Adipose tissue (tissue), 3 donors: Measurements from ENCODE around the gene PTPN6. TPM values are rescaled to one million over a fixed set of nuclear protein-coding genes. Genes with fewer than 3 reads are reported as not detected.
A peak's percentile ranks its signal among the peaks of the same experiment; 100 is the strongest.

Source experiments
- H3K27ac ChIP-seq: one replicate; pipeline ENCODE4 v1.5.1; 2013; ENCODE audit warnings: low read depth, low read length
- WGBS, 3 donors: extraction: QIAGEN DNeasy Blood & Tissue Kit; methylation state at CpG; one replicate each; pipeline ENCODE4 v1.1.7; 2013; 5-methylcytosine and 5-hydroxymethylcytosine counted together
- polyA plus RNA-seq, 3 donors: library from polyadenylated mRNA; stranded (reverse); fragments of 200-250 nt; gene quantifications; one replicate each; pipeline ENCODE4 v1.2.3, GENCODE V29; 2013
- donor health status: healthy with polysubstance abuse.
- donor health status: Bipolar disorder and iron deficiency.
- donor health status: healthy.

PTPN6 gene
- polyA plus RNA-seq, 3 donors, result 18.8 to 44.0 (median 24.2) TPM

DNA sequence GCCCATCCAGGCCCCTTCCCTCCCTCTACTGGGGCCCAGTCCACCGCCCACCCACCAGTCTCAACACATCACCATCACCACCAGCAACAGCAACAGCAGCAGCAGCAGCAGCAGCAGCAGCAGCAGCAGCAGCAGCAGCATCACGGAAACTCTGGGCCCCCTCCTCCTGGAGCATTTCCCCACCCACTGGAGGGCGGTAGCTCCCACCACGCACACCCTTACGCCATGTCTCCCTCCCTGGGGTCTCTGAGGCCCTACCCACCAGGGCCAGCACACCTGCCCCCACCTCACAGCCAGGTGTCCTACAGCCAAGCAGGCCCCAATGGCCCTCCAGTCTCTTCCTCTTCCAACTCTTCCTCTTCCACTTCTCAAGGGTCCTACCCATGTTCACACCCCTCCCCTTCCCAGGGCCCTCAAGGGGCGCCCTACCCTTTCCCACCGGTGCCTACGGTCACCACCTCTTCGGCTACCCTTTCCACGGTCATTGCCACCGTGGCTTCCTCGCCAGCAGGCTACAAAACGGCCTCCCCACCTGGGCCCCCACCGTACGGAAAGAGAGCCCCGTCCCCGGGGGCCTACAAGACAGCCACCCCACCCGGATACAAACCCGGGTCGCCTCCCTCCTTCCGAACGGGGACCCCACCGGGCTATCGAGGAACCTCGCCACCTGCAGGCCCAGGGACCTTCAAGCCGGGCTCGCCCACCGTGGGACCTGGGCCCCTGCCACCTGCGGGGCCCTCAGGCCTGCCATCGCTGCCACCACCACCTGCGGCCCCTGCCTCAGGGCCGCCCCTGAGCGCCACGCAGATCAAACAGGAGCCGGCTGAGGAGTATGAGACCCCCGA is 14.3 kb upstream of the PTPN6 start:
- H3K27ac ChIP-seq, result peak overlapping the region; percentile 21
- 20 to 30% (median 29%) methylated on average over 33 to 36 of the region's 36 CpGs for WGBS, 3 donors

DNA sequence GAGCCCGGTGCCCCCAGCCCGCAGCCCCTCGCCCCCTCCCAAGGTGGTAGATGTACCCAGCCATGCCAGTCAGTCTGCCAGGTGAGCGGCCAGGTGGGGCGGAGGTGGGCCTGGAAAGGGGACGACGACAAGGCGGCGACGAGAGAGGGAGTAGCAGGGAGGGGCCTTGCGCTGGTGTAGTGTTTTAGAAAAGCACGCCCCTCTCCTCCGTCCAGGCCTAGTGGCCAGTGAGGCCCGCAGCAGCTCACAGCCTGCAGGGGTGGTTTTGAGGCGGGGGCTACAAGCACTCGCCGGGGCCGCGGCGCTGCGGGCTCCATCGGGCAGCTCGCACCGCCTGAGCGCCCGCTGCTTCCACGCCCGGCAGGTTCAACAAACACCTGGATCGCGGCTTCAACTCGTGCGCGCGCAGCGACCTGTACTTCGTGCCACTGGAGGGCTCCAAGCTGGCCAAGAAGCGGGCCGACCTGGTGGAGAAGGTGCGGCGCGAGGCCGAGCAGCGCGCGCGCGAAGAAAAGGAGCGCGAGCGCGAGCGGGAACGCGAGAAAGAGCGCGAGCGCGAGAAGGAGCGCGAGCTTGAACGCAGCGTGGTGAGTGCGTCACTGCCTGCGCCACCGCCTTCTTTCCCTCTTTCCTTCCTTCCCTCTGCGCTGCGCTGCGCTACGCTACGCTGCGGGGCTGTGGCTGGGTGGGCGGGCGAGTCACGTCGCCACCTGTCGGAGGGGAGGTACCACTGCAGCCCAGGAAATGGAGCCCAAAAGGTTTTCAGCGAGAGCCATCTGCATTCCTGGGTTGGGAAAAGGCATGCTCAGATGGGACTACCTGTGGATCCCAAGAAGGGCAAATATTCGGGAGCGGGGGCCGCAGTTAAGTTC is 13.4 kb upstream of the PTPN6 start:
- WGBS, 3 donors, result 1 to 3% (median 1%) methylated on average over 73 to 80 of the region's 80 CpGs

DNA sequence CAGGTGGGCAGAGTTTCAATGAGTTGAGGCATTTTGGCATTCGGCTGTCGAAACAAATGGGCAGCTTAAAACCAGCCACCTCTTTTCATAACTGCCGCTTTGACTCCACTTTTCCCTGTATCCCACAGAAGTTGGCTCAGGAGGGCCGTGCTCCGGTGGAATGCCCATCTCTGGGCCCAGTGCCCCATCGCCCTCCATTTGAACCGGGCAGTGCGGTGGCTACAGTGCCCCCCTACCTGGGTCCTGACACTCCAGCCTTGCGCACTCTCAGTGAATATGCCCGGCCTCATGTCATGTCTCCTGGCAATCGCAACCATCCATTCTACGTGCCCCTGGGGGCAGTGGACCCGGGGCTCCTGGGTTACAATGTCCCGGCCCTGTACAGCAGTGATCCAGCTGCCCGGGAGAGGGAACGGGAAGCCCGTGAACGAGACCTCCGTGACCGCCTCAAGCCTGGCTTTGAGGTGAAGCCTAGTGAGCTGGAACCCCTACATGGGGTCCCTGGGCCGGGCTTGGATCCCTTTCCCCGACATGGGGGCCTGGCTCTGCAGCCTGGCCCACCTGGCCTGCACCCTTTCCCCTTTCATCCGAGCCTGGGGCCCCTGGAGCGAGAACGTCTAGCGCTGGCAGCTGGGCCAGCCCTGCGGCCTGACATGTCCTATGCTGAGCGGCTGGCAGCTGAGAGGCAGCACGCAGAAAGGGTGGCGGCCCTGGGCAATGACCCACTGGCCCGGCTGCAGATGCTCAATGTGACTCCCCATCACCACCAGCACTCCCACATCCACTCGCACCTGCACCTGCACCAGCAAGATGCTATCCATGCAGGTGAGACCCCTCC is 12.6 kb upstream of the PTPN6 start:
- WGBS, 3 donors, result 77 to 81% (median 79%) methylated on average over 31 to 32 of the region's 32 CpGs
- H3K27ac ChIP-seq, result no peak overlapping the region

More for the DNA sequence above, 13.4 kb upstream of the PTPN6 start:
- peak overlapping the region; percentile 21 for H3K27ac ChIP-seq

DNA sequence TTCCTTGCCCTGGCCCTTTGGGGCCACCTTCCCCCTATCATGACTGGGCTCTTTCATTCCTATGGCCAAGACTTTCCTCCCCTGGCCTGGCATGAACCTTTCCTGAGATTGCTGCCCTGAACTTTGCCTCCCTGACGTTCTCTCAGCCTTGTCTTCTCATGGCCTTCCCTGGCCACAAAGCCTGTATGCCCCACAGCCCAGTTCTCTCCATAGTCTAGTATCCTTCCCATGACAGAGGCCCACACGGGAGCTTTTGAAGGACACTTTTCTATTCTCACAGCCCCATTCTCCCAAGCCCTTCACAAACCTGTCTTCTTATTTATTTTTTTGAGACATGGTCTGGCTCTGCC is 12.0 kb upstream of the PTPN6 start:
- no peak overlapping the region for H3K27ac ChIP-seq

DNA sequence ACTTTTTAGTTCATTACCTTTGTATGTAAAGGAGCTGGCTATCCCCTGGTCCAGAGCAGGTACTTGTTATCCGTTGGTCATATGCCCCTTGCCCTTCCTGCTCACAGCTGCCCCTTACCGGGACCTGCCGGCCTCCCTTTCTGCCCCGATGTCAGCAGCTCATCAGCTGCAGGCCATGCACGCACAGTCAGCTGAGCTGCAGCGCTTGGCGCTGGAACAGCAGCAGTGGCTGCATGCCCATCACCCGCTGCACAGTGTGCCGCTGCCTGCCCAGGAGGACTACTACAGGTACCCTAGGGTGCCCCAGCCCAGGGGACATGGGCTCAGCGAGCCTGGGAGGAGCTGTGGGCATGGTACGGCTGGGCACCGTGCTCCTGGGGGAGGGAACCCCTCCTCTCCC is 9.9 kb upstream of the PTPN6 start:
- H3K27ac ChIP-seq, result no peak overlapping the region
- 81 to 92% (median 82%) methylated on average over 12 of the region's 12 CpGs for WGBS, 3 donors

More for the DNA sequence above, 12.0 kb upstream of the PTPN6 start:
- 54 to 75% (median 64%) methylated on average over 2 of the region's 2 CpGs for WGBS, 3 donors

DNA sequence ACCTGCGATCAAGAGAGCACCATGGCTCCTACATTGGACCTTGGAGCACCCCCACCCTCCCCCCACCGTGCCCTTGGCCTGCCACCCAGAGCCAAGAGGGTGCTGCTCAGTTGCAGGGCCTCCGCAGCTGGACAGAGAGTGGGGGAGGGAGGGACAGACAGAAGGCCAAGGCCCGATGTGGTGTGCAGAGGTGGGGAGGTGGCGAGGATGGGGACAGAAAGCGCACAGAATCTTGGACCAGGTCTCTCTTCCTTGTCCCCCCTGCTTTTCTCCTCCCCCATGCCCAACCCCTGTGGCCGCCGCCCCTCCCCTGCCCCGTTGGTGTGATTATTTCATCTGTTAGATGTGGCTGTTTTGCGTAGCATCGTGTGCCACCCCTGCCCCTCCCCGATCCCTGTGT is 9.4 kb upstream of the PTPN6 start:
- H3K27ac ChIP-seq, result no peak overlapping the region
- 67 to 85% (median 84%) methylated on average over 12 of the region's 12 CpGs for WGBS, 3 donors

DNA sequence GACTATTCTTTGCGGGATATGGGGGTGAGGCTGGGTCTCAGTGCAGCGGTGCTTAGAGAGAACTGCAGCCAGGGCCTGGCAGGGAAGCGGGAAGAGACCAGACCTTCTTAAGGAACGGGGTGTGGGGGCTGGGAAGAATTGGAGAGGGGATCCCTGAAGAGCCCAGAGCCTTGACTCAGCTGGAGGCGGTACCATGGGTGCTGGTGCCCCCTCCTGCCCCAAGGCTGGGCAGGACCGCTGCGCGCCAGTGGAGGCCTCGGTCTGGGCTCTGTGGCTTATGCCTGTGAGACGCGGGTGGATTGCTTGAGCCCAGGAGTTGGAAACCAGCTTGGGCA is 8.9 kb upstream of the PTPN6 start:
- no peak overlapping the region for H3K27ac ChIP-seq
- 81 to 86% (median 83%) methylated on average over 9 to 11 of the region's 11 CpGs for WGBS, 3 donors

DNA sequence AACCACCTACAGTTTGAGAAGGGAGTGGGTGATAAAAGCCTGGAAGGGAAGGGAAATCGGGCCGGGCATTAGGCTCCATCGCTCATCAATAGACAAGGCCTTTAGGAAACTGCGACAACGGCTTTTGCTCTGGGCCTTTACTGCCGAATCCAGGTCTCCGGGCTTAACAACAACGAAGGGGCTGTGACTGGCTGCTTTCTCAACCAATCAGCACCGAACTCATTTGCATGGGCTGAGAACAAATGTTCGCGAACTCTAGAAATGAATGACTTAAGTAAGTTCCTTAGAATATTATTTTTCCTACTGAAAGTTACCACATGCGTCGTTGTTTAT is 7.8 kb upstream of the PTPN6 start:
- WGBS, 3 donors, result 1% methylated on average over 13 of the region's 13 CpGs

DNA sequence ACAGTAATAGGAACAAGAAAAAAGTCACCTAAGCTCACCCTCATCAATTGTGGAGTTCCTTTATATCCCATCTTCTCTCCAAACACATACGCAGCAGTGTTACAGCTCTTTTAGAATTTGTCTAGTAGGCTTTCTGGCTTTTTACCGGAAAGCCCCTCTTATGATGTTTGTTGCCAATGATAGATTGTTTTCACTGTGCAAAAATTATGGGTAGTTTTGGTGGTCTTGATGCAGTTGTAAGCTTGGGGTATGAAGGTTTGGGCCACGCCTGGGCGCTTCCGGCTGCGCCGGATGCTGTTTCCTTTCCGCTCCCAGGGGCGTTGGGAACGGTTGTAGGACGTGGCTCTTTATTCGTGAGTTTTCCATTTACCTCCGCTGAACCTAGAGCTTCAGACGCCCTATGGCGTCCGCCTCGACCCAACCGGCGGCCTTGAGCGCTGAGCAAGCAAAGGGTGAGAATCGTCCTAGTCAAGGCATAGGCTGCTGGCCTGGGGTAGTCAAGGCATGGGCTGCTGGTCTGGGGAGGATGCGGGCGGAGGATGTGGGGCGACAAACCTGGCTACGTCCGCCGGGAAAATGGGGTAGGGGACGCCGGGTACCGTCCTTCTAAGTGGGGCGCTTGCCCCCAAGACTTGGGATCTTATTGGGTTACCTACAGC is 7.3 kb upstream of the PTPN6 start, which contains the start of the genes C12orf57 and RNU7-1:
Gene C12orf57, plus strand, starts transcription at position 301 of the 659 bp plus-strand sequence. Its CDS starts 100 bp downstream, at position 401.
Gene RNU7-1, plus strand, starts transcription at position 95 of the 659 bp plus-strand sequence.
- H3K27ac ChIP-seq, result peak within 1 kb of the TSS; percentile 97
- 0% methylated on average over 31 of the region's 31 CpGs for WGBS, 3 donors

More for the DNA sequence above, 7.8 kb upstream of the PTPN6 start:
- H3K27ac ChIP-seq, result peak overlapping the region; percentile 63

DNA sequence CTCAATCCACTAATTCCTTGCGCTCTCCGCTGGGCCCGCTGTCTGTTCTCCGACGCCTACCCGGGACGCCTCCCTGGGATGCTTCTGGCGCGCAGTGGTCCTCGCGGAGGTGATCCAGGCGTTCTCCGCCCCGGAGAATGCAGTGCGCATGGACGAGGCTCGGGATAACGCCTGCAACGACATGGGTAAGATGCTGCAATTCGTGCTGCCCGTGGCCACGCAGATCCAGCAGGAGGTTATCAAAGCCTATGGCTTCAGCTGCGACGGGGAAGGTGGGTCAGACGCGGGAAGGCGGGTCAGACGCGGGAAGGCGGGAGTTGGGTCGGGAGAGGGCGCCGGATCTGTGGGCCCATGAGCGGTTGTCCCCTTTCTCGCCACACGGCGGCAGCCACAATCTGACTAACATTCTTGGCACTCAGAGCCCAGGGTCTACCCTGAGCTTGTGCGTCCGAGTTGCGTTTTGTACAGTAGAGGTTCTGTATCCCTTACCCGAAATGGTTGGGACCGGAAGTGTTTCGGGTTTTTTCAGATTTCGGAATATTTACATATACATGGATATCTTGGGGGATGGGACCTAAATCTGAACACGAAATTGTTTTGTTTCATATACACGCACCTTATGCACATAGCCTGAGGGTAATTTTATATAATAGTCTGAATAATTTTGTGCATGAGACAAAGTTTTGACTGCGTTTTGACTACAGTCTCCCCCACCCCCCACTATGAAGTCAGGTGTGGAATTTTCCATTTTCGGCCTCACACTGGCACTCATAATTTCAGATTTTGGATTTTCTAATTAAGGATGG is 6.6 kb upstream of the PTPN6 start:
- H3K27ac ChIP-seq, result peak overlapping the region; percentile 97
- WGBS, 3 donors, result 2 to 3% (median 3%) methylated on average over 48 of the region's 48 CpGs

DNA sequence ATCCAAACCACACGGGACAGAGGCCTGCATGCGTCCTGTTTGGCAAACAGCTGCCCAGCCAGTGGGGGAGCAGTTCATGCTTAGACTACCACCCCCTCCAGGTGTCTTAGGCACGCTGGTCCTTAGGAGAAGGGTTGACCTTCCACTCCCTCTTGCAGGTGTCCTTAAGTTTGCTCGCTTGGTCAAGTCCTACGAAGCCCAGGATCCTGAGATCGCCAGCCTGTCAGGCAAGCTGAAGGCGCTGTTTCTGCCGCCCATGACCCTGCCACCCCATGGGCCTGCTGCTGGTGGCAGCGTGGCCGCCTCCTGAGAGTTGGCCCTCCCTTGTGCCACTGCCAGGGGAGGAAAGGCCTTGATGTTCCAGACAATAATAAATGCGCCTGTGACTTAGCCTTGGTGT is 5.5 kb upstream of the PTPN6 start:
- no peak overlapping the region for H3K27ac ChIP-seq
- WGBS, 3 donors, result 43 to 78% (median 73%) methylated on average over 10 to 11 of the region's 11 CpGs

DNA sequence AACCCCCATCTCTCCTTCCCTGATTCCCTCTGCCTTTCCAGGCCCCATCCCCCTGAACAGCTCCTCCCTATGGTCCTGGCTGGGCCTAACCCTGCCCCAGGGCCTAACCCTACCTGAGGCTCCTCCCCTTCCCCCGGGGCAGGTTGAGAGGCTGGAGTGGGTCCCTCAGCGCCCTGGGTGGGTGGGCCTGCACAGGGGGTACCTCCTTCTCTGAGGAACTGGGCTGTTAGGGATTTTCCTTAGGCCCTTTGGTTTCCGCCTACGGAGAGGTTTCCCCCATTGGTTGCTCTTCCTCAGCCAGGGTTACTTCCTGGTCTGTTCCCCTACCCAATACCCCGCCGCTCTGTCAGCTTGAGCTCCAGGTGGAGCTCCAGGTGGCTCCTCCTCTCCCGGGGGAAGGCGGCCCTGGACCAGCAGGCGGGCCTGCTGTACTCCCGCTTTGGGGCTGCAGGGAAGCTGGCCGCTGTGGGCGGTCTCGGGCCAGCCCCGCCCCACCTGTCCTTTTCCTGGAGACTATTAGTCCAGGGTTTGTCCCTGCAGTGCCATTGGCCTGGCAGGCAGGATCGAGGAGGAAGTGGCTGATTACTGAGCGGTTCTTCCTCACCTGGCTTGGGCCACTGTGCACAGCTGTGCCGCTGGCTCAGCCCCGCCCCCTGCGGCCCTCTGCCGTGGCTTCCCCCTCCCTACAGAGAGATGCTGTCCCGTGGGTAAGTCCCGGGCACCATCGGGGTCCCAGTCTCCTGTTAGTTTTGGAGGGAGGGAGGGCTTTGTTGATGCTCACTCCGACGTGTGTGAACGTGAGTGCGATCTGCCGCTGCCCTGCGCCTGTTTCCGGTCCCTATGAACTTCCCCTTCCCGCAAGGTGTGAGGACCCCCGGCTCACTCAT is 4.9 kb upstream of the PTPN6 start:
- WGBS, 3 donors, result 8 to 33% (median 27%) methylated on average over 32 of the region's 32 CpGs
- no peak overlapping the region for H3K27ac ChIP-seq

DNA sequence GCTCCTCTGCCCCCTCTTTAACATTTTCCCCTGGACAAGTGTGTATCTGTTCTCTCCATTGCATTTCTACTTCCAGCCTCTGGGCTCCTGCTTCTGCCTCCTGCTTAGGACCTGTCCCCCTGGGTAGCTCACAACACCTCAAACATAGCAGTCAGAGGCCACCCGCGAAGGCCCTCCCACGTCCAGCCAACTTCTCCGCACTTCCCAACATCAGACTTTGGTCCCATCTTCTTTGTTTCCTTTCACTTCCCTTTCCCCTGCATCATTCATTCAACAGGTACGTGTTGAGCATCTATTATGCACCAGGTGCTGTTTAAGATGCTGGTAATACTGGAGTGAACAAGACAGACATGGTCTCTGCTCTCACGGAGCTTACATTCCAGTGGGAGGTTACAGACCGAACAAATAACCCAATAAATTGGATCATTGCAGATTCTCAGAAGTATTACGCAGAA is 4.2 kb upstream of the PTPN6 start:
- no peak overlapping the region for H3K27ac ChIP-seq
- WGBS, 3 donors, result 39 to 81% (median 69%) methylated on average over 8 of the region's 8 CpGs

DNA sequence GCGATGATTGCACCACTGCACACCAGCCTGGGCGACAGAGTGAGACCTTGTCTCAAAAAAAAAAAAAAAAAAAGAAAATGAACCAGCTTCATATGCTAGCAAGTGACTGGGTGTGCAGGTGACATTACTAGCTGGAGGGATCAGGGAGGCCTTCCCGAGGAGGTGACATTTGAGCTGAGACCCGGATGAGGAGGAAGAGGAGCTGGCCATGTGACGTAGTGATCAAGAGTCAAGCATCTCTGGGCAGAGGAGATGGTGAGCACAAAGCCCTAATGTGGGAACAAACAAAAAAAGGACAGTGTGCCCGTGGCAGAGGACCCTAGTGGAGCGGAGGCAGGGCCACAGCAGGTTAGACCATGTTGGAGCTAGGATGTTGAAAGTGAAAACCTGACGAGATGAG is 3.5 kb upstream of the PTPN6 start:
- H3K27ac ChIP-seq, result no peak overlapping the region
- WGBS, 3 donors, result 82 to 91% (median 88%) methylated on average over 8 of the region's 8 CpGs

DNA sequence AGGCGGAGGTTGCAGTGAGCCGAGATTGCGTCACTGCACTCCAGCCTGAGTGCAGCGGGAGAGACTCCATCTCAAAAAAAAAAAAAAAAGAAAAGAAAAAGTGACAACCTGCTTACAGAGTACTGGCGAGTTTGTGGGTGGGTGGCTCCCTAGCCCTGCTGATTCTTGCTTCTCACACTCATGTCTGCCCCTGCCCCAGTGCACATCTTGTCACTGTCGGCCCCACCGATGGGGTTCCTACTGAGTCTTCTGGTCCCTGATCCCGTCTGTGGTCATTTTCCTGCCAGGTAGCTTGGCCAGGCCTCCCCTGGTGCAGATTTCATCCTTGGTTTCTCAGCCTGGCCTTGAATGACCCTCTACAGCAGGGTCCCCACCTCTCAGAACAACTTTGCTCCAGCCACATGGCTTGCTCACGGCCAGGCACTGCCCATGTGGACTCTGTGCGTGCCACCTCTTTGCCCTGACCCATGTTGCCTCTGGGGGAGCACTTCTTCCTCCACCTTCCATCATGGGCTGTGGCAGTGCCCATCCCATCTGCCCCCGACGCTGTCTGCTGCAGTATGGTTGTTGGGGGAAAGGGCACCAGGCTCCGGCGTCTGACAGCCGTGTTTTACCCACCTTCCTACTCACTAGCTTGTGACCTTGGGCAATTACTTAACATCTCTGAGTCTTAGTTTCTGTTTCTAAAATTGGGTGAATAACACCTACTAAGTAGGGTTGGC is 2.1 kb upstream of the PTPN6 start:
- WGBS, 3 donors, result 69 to 73% (median 72%) methylated on average over 15 of the region's 15 CpGs
- H3K27ac ChIP-seq, result no peak overlapping the region

DNA sequence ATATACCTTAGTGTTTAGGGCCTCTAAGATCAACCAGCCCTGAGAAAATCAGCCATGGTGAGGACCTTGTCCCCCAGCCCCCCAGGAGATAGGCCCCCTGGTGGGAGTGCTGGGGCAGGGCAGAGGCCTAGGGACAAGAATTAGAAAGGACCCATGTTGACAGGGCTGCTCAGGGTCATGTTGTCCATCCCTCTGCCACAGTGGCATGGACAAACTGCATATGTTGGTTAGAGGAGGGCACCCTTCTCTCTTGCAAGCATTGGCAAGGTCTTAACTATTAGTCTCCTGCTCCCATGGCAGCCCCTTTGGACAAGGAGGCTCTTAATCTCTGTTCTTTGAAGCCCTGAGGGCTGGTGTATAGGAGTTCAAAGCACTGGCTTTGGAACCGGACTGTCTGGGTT is 755 bp upstream of the PTPN6 start:
- WGBS, 3 donors, result 51 to 75% (median 71%) methylated on average over 1 of the region's 1 CpG
- no peak overlapping the region for H3K27ac ChIP-seq
